ENCODE measurements around the gene CTDNEP1.

- TF ChIP-seq HDGF (IDR thresholded peaks at IDR 0.05; ENCODE audit: borderline replicate concordance) = no peak
- no peak for TF ChIP-seq LEF1 (IDR thresholded peaks at IDR 0.05; ENCODE audit: borderline replicate concordance)
- TF ChIP-seq CTBP1 (IDR thresholded peaks at IDR 0.05; ENCODE audit: borderline replicate concordance) = no peak
Measured at GRCh38 chr17:7222093-7222971, 29.2 kb downstream of the CTDNEP1 start.

All from HEK293T (cell line).